Neural progenitor cell (in vitro differentiated cells): Measurements from ENCODE around the gene CDT1. TPM values are rescaled to one million over a fixed set of nuclear protein-coding genes. Genes with fewer than 3 reads are reported as not detected.

Experiments
- DNase-seq: peaks from one replicate; pipeline ENCODE4 v3.0.0-alpha.2; 2016; ENCODE audit warnings: low spot score
- H2AFZ ChIP-seq: fragments of 200-600 bp; sonication (generic); replicated peaks from 2 replicates; pipeline ENCODE4 v1.6.1; 2016; ENCODE audit warnings: antibody characterized with exemption
- H3F3A ChIP-seq: fragments of 200-600 bp; sonication (generic); 2 replicates; pipeline ENCODE4 v1.6.1; 2016; ENCODE audit warnings: antibody characterized with exemption, low read depth
- H3K27ac ChIP-seq: fragments of 200-600 bp; sonication (generic); 2 replicates; pipeline ENCODE4 v1.5.1; 2016; ENCODE audit warnings: mild to moderate bottlenecking
- H3K27me3 ChIP-seq: fragments of 200-600 bp; sonication (generic); 2 replicates; pipeline ENCODE4 v1.6.1; 2016; ENCODE audit warnings: mild to moderate bottlenecking, moderate library complexity
- H3K36me3 ChIP-seq: fragments of 200-600 bp; sonication (generic); 2 replicates; pipeline ENCODE4 v1.5.1; 2016
- H3K4me1 ChIP-seq: fragments of 200-600 bp; sonication (generic); 2 replicates; pipeline ENCODE4 v1.6.1; 2016; ENCODE audit warnings: mixed run types
- H3K4me2 ChIP-seq: fragments of 200-600 bp; sonication (generic); 2 replicates; pipeline ENCODE4 v1.6.1; 2016
- H3K4me3 ChIP-seq: fragments of 200-600 bp; sonication (generic); 2 replicates; pipeline ENCODE4 v1.5.1; 2016
- H3K79me2 ChIP-seq: fragments of 200-600 bp; sonication (generic); 2 replicates; pipeline ENCODE4 v1.6.1; 2016; ENCODE audit warnings: low read depth
- H3K9ac ChIP-seq: fragments of 200-600 bp; sonication (generic); 2 replicates; pipeline ENCODE4 v1.6.1; 2016
- H3K9me3 ChIP-seq: fragments of 200-600 bp; sonication (generic); 2 replicates; pipeline ENCODE4 v1.5.1; 2016; ENCODE audit warnings: low read depth
- H4K20me1 ChIP-seq: fragments of 200-600 bp; sonication (generic); 2 replicates; pipeline ENCODE4 v1.6.1; 2016; ENCODE audit warnings: low read depth
- H3K27ac Mint-ChIP-seq: 3 replicates; pipeline ENCODE4 v1.8.0; 2021; ENCODE audit warnings: mixed read lengths
- H3K27me3 Mint-ChIP-seq: 2 replicates; pipeline ENCODE4 v1.8.0; 2022; ENCODE audit warnings: low read depth, mild to moderate bottlenecking, inconsistent platforms, moderate library complexity, mixed read lengths; ENCODE audit not compliant: insufficient read depth
- H3K36me3 Mint-ChIP-seq: 3 replicates; pipeline ENCODE4 v1.8.0; 2021; ENCODE audit warnings: mixed read lengths
- H3K4me1 Mint-ChIP-seq: 3 replicates; pipeline ENCODE4 v1.8.0; 2021; ENCODE audit warnings: mixed read lengths
- H3K4me3 Mint-ChIP-seq: 3 replicates; pipeline ENCODE4 v1.8.0; 2021; ENCODE audit warnings: mild to moderate bottlenecking, moderate library complexity, mixed read lengths
- H3K9me3 Mint-ChIP-seq: 3 replicates; pipeline ENCODE4 v1.8.0; 2020; ENCODE audit warnings: mixed read lengths
- CTCF ChIP-seq: fragments of 200-600 bp; sonication (generic); IDR thresholded peaks from 2 replicates; pipeline ENCODE4 v1.5.1; 2017; ENCODE audit warnings: antibody characterized with exemption, mild to moderate bottlenecking
- EZH2 ChIP-seq: fragments of 200-600 bp; sonication (generic); IDR thresholded peaks from 2 replicates; pipeline ENCODE4 v1.6.1; 2017; ENCODE audit warnings: antibody characterized with exemption, mild to moderate bottlenecking, moderate library complexity
- EZH2phosphoT487 ChIP-seq: fragments of 200-600 bp; sonication (generic); IDR thresholded peaks from 2 replicates; pipeline ENCODE4 v1.6.1; 2017; ENCODE audit warnings: antibody characterized with exemption
- total RNA-seq: library from RNA; depleted of rRNA; stranded (reverse); fragments of >200 nt; gene quantifications from 2 replicates; pipeline ENCODE4 v1.2.3, GENCODE V29; 2015; ENCODE audit warnings: low replicate concordance

CDT1 gene
- 7.8 and 57.9 TPM in 2 replicates for total RNA-seq

GRCh38 chr16:88803264-88803987, at the start of gene CDT1:
Gene CDT1, plus strand, starts transcription at chr16:88803789. Its CDS starts 43 bp downstream, at chr16:88803832.
- Histone ChIP-seq H3K4me2 (peak within 1 kb of the TSS; percentile 99), H3K4me3 (peak within 1 kb of the TSS; percentile 76), H4K20me1 (peaks cover 32% of the 10 kb centered on the region), H3K27me3 (no peaks in the 10 kb centered on the region), H3K27ac (no peak within 1 kb of the TSS), H3K4me1 (peaks cover 9% of the 10 kb centered on the region), H3K9ac (peak within 1 kb of the TSS; percentile 83), H3K36me3 (no peaks in the 10 kb centered on the region), H3F3A (peaks cover 40% of the 10 kb centered on the region), H3K79me2 (peaks cover 35% of the 10 kb centered on the region), H2AFZ (peak within 1 kb of the TSS; percentile 80), H3K9me3 (no peaks in the 10 kb centered on the region)
- Mint-ChIP-seq H3K9me3 (no peaks in the 10 kb centered on the region), H3K27ac (no peak within 1 kb of the TSS), H3K27me3 (peaks cover 11% of the 10 kb centered on the region), H3K36me3 (peaks cover 1% of the 10 kb centered on the region), H3K4me1 (no peaks in the 10 kb centered on the region), H3K4me3 (peak within 1 kb of the TSS; percentile 91)
- no peak for TF ChIP-seq CTCF
- TF ChIP-seq EZH2phosphoT487, result no peak
- DNase-seq, result peak; percentile 92

GRCh38 chr16:88754109-88754911, 49.3 kb upstream of the CDT1 start:
- H3K27me3 ChIP-seq, result no peaks in the 10 kb centered on the region
- no peaks in the 10 kb centered on the region for H3K27me3 Mint-ChIP-seq
- H3K4me1 ChIP-seq, result peaks cover 2% of the 10 kb centered on the region
- no peaks in the 10 kb centered on the region for H3K36me3 ChIP-seq
- peaks cover 12% of the 10 kb centered on the region for H3F3A ChIP-seq
- no peaks in the 10 kb centered on the region for H3K9me3 Mint-ChIP-seq
- no peaks in the 10 kb centered on the region for H3K9me3 ChIP-seq
- no peaks in the 10 kb centered on the region for H3K79me2 ChIP-seq
- H3K27ac ChIP-seq, result no peak overlapping the region
- H3K4me2 ChIP-seq, result no peak overlapping the region
- peaks cover 12% of the 10 kb centered on the region for H3K4me1 Mint-ChIP-seq
- H2AFZ ChIP-seq, result no peak overlapping the region
- H3K36me3 Mint-ChIP-seq, result no peaks in the 10 kb centered on the region
- no peak for DNase-seq
- no peaks in the 10 kb centered on the region for H4K20me1 ChIP-seq
- no peak overlapping the region for H3K4me3 ChIP-seq
- no peak overlapping the region for H3K9ac ChIP-seq
- TF ChIP-seq EZH2phosphoT487 (no peak), CTCF (no peak), EZH2 (no peak)
- H3K27ac Mint-ChIP-seq, result no peak overlapping the region
- H3K4me3 Mint-ChIP-seq, result no peak overlapping the region

GRCh38 chr16:88754912-88755744, 48.5 kb upstream of the CDT1 start:
- H2AFZ ChIP-seq, result no peak overlapping the region
- no peak for TF ChIP-seq EZH2phosphoT487
- TF ChIP-seq CTCF, result peak; percentile 68
- Mint-ChIP-seq H3K27me3 (no peaks in the 10 kb centered on the region), H3K27ac (no peak overlapping the region), H3K4me1 (peaks cover 15% of the 10 kb centered on the region), H3K9me3 (no peaks in the 10 kb centered on the region), H3K4me3 (peak overlapping the region; percentile 35), H3K36me3 (no peaks in the 10 kb centered on the region)
- no peaks in the 10 kb centered on the region for H4K20me1 ChIP-seq
- no peaks in the 10 kb centered on the region for H3K79me2 ChIP-seq
- no peak overlapping the region for H3K4me3 ChIP-seq
- no peak overlapping the region for H3K9ac ChIP-seq
- no peaks in the 10 kb centered on the region for H3K36me3 ChIP-seq
- H3K4me1 ChIP-seq, result peaks cover 6% of the 10 kb centered on the region
- peaks cover 16% of the 10 kb centered on the region for H3F3A ChIP-seq
- no peaks in the 10 kb centered on the region for H3K9me3 ChIP-seq
- DNase-seq, result peak; percentile 80
- H3K27me3 ChIP-seq, result no peaks in the 10 kb centered on the region
- H3K27ac ChIP-seq, result no peak overlapping the region
- H3K4me2 ChIP-seq, result no peak overlapping the region
